ENCODE results near the gene PTMS. TPM values are rescaled to one million over a fixed set of nuclear protein-coding genes. Genes with fewer than 3 reads are reported as not detected.
A peak's percentile ranks its signal among the peaks of the same experiment; 100 is the strongest.

Gene PTMS
- total RNA-seq, 1 donor from 2014 or later = 134 TPM

GRCh38 chr12:6745741-6746525, 20.2 kb upstream of the PTMS start:
- H3F3A ChIP-seq (ENCODE audit: low read depth) = peaks cover 9% of the 10 kb centered on the region
- no peak for DNase-seq (ENCODE audit: low spot score)
- H3K9me3 ChIP-seq (ENCODE audit: low read depth) = no peaks in the 10 kb centered on the region
- H3K36me3 Mint-ChIP-seq = peaks cover 29% of the 10 kb centered on the region
- H3K4me3 ChIP-seq = no peak overlapping the region
- TF ChIP-seq CTCF (IDR thresholded peaks at IDR 0.05) (no peak), EZH2phosphoT487 (IDR thresholded peaks at IDR 0.05) (no peak), EZH2 (IDR thresholded peaks at IDR 0.05) (no peak)
- no peaks in the 10 kb centered on the region for H3K27me3 ChIP-seq
- peaks cover 4% of the 10 kb centered on the region for H3K27me3 Mint-ChIP-seq (ENCODE audit: insufficient read depth, low read depth)
- H3K4me1 Mint-ChIP-seq = peaks cover 18% of the 10 kb centered on the region
- no peak overlapping the region for H3K27ac ChIP-seq
- H3K4me2 ChIP-seq = no peak overlapping the region
- H2AFZ ChIP-seq (replicated peaks) = no peak overlapping the region
- no peak overlapping the region for H3K4me3 Mint-ChIP-seq
- H3K4me1 ChIP-seq = peaks cover 5% of the 10 kb centered on the region
- H3K27ac Mint-ChIP-seq = peak overlapping the region; percentile 40
- no peaks in the 10 kb centered on the region for H3K9me3 Mint-ChIP-seq
- no peak overlapping the region for H3K9ac ChIP-seq
- no peaks in the 10 kb centered on the region for H4K20me1 ChIP-seq (ENCODE audit: low read depth)
- H3K79me2 ChIP-seq (ENCODE audit: low read depth) = peaks cover 1% of the 10 kb centered on the region
- no peaks in the 10 kb centered on the region for H3K36me3 ChIP-seq

GRCh38 chr12:6747216-6747615, 18.9 kb upstream of the PTMS start:
- Mint-ChIP-seq H3K9me3 (no peaks in the 10 kb centered on the region), H3K36me3 (peaks cover 29% of the 10 kb centered on the region), H3K4me1 (peaks cover 16% of the 10 kb centered on the region), H3K4me3 (no peak overlapping the region), H3K27me3 (ENCODE audit: insufficient read depth, low read depth) (peaks cover 4% of the 10 kb centered on the region), H3K27ac (no peak overlapping the region)
- Histone ChIP-seq H3K27ac (no peak overlapping the region), H3K27me3 (no peaks in the 10 kb centered on the region), H3K9me3 (ENCODE audit: low read depth) (no peaks in the 10 kb centered on the region), H3K79me2 (ENCODE audit: low read depth) (peaks cover 14% of the 10 kb centered on the region), H3K4me1 (peaks cover 10% of the 10 kb centered on the region), H3F3A (ENCODE audit: low read depth) (peaks cover 9% of the 10 kb centered on the region), H3K4me2 (no peak overlapping the region), H2AFZ (replicated peaks) (no peak overlapping the region), H3K9ac (no peak overlapping the region), H3K36me3 (peaks cover 4% of the 10 kb centered on the region), H3K4me3 (no peak overlapping the region), H4K20me1 (ENCODE audit: low read depth) (peaks cover 11% of the 10 kb centered on the region)
- DNase-seq (ENCODE audit: low spot score) = no peak
- TF ChIP-seq EZH2phosphoT487 (IDR thresholded peaks at IDR 0.05) (no peak), CTCF (IDR thresholded peaks at IDR 0.05) (no peak), EZH2 (IDR thresholded peaks at IDR 0.05) (no peak)

GRCh38 chr12:6748761-6749160, 17.4 kb upstream of the PTMS start:
- Histone ChIP-seq H2AFZ (replicated peaks) (no peak overlapping the region), H3K4me3 (no peak overlapping the region), H4K20me1 (ENCODE audit: low read depth) (peaks cover 17% of the 10 kb centered on the region), H3K27ac (no peak overlapping the region), H3F3A (ENCODE audit: low read depth) (peaks cover 14% of the 10 kb centered on the region), H3K79me2 (ENCODE audit: low read depth) (peaks cover 21% of the 10 kb centered on the region), H3K9me3 (ENCODE audit: low read depth) (no peaks in the 10 kb centered on the region), H3K4me2 (no peak overlapping the region), H3K36me3 (peaks cover 4% of the 10 kb centered on the region), H3K27me3 (no peaks in the 10 kb centered on the region), H3K9ac (no peak overlapping the region), H3K4me1 (peaks cover 11% of the 10 kb centered on the region)
- no peak for DNase-seq (ENCODE audit: low spot score)
- Mint-ChIP-seq H3K27me3 (ENCODE audit: insufficient read depth, low read depth) (peaks cover 5% of the 10 kb centered on the region), H3K4me3 (no peak overlapping the region), H3K9me3 (no peaks in the 10 kb centered on the region), H3K27ac (no peak overlapping the region), H3K36me3 (peaks cover 29% of the 10 kb centered on the region), H3K4me1 (peaks cover 22% of the 10 kb centered on the region)
- TF ChIP-seq CTCF (IDR thresholded peaks at IDR 0.05) (no peak), EZH2 (IDR thresholded peaks at IDR 0.05) (no peak), EZH2phosphoT487 (IDR thresholded peaks at IDR 0.05) (no peak)

Measured in neural progenitor cell (in vitro differentiated cells).